Midbrain (tissue), 1 donor: ENCODE results near the gene RECK.
"Not testable (repeated sequence)": the region's sequence is repeated elsewhere in the genome, so short reads cannot be mapped to it uniquely, and the experiment has no call there.

ENCODE experiments used
- DNase-seq: peaks from one replicate; lab custom pipeline; 2025; lab: John Stamatoyannopoulos, UW

The RECK gene

GRCh38 chr9:36036780-36037548, at the start of gene RECK:
Gene RECK (plus strand): TSS chr9:36036913. CDS start chr9:36036999, 86 bp downstream.
- peak; percentile 85 for DNase-seq

- no peak for DNase-seq
Observed at GRCh38 chr9:35990155-35990554, 46.6 kb upstream of the RECK start.

- not testable (repeated sequence) for DNase-seq
Observed at GRCh38 chr9:35993136-35993535, 43.6 kb upstream of the RECK start.

GRCh38 chr9:35993976-35994720, 42.6 kb upstream of the RECK start:
- DNase-seq = no peak

- no peak for DNase-seq
Observed at GRCh38 chr9:35994959-35995358, 41.8 kb upstream of the RECK start.

- DNase-seq = no peak
Observed at GRCh38 chr9:35996358-35996970, 40.2 kb upstream of the RECK start.

- DNase-seq = not testable (repeated sequence)
Observed at GRCh38 chr9:35997016-35997415, 39.7 kb upstream of the RECK start.

GRCh38 chr9:35998333-35998732, 38.4 kb upstream of the RECK start:
- no peak for DNase-seq

GRCh38 chr9:36005891-36006290, 30.8 kb upstream of the RECK start:
- no peak for DNase-seq

- DNase-seq = no peak
Observed at GRCh38 chr9:36006549-36007315, 30.0 kb upstream of the RECK start.

- DNase-seq = no peak
Observed at GRCh38 chr9:36007316-36007708, 29.4 kb upstream of the RECK start.

GRCh38 chr9:36007852-36008251, 28.9 kb upstream of the RECK start:
- no peak for DNase-seq

GRCh38 chr9:36008774-36009300, 27.9 kb upstream of the RECK start:
- peak; percentile 56 for DNase-seq

GRCh38 chr9:36011379-36011778, 25.3 kb upstream of the RECK start:
- no peak for DNase-seq

GRCh38 chr9:36017278-36017677, 19.4 kb upstream of the RECK start:
- no peak for DNase-seq

- no peak for DNase-seq
Observed at GRCh38 chr9:36018129-36018528, 18.6 kb upstream of the RECK start.

GRCh38 chr9:36018891-36019720, 17.6 kb upstream of the RECK start:
- no peak for DNase-seq

- no peak for DNase-seq
Observed at GRCh38 chr9:36021968-36022367, 14.7 kb upstream of the RECK start.

- peak; percentile 60 for DNase-seq
Observed at GRCh38 chr9:36023260-36024048, 13.3 kb upstream of the RECK start.

- no peak for DNase-seq
Observed at GRCh38 chr9:36025746-36026145, 11.0 kb upstream of the RECK start.
